GM19438 (cell line): ENCODE measurements around the gene PCDH9.
"Not testable (repeated sequence)": the region's sequence is repeated elsewhere in the genome, so short reads cannot be mapped to it uniquely, and the experiment has no call there.

Experiments
- ATAC-seq: cut with Tn5 transposase; IDR thresholded peaks from one replicate; pipeline ENCODE4 v1.9.1; 2021; ENCODE audit warnings: low read depth; ENCODE audit not compliant: unreplicated experiment

Gene PCDH9

GRCh38 chr13:66805657-66806056 is 424.5 kb downstream of the PCDH9 start:
- no peak for ATAC-seq

GRCh38 chr13:66803808-66804456 is 426.2 kb downstream of the PCDH9 start:
- no peak for ATAC-seq

GRCh38 chr13:66803013-66803807 is 426.9 kb downstream of the PCDH9 start:
- no peak for ATAC-seq

- ATAC-seq: no peak
Observed at GRCh38 chr13:66795636-66796035, 434.5 kb downstream of the PCDH9 start.

GRCh38 chr13:66794340-66795031 is 435.6 kb downstream of the PCDH9 start:
- peak; percentile 62 for ATAC-seq

- no peak for ATAC-seq
Observed at GRCh38 chr13:66790861-66791260, 439.3 kb downstream of the PCDH9 start.

GRCh38 chr13:66781241-66781640 is 448.9 kb downstream of the PCDH9 start:
- ATAC-seq: no peak

GRCh38 chr13:66780814-66781213 is 449.3 kb downstream of the PCDH9 start:
- no peak for ATAC-seq

- no peak for ATAC-seq
Observed at GRCh38 chr13:66778461-66778860, 451.7 kb downstream of the PCDH9 start.

GRCh38 chr13:66775196-66775595 is 454.9 kb downstream of the PCDH9 start:
- no peak for ATAC-seq

GRCh38 chr13:66774046-66774445 is 456.1 kb downstream of the PCDH9 start:
- ATAC-seq: no peak

- no peak for ATAC-seq
Observed at GRCh38 chr13:66765559-66765958, 464.6 kb downstream of the PCDH9 start.

GRCh38 chr13:66760678-66761077 is 469.5 kb downstream of the PCDH9 start:
- not testable (repeated sequence) for ATAC-seq

- no peak for ATAC-seq
Observed at GRCh38 chr13:66759919-66760318, 470.2 kb downstream of the PCDH9 start.

- ATAC-seq: no peak
Observed at GRCh38 chr13:66751691-66752090, 478.4 kb downstream of the PCDH9 start.

- ATAC-seq: no peak
Observed at GRCh38 chr13:66748712-66749111, 481.4 kb downstream of the PCDH9 start.

GRCh38 chr13:66745307-66745706 is 484.8 kb downstream of the PCDH9 start:
- no peak for ATAC-seq

- no peak for ATAC-seq
Observed at GRCh38 chr13:66723576-66723975, 506.6 kb downstream of the PCDH9 start.

- no peak for ATAC-seq
Observed at GRCh38 chr13:66716538-66716937, 513.6 kb downstream of the PCDH9 start.

GRCh38 chr13:66714795-66715194 is 515.3 kb downstream of the PCDH9 start:
- ATAC-seq: no peak

- no peak for ATAC-seq
Observed at GRCh38 chr13:66704110-66704509, 526.0 kb downstream of the PCDH9 start.
